NCI-H82 treated with DMSO at 0.1 percent for 48 hours (cell line): ENCODE measurements around the gene SMURF2.

Source experiments
- DNase-seq: peaks from one replicate; lab custom pipeline; 2025; ENCODE audit not compliant: unreplicated experiment; lab: John Stamatoyannopoulos, UW

SMURF2 gene

GRCh38 chr17:64544742-64545141 is 117.4 kb downstream of the SMURF2 start:
- no peak for DNase-seq

DNA sequence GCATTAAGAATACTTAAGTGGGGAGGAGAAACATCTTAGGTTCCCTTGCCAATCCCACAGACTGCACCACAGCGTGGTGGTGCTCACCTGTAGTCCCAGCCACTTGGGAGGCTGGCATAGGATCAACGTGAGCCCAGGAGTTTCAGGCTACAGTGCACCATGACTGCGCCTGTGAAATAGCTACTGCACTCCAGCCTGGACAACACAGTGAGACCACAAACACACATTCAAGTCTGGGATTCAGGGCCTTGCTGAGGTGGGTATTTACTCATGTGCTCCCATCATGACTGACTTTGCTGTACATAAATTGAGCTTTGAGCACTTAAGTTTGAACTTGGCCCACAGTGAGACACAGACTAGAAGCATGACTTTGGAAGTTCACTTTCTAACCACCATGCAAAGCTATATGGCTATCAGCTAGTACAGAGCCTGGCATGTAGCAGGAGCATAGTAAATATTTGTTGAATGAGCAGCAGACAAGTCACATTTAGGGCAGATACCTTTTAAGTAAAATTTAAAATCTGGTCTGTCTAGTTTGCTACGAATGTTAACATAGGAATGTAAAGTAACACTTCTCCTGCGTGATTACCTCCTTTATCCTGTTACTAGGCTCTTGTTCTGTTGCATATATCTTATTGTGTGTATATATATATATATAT is 121.9 kb downstream of the SMURF2 start:
- DNase-seq: no peak

GRCh38 chr17:64538508-64539130 is 123.5 kb downstream of the SMURF2 start:
- no peak for DNase-seq

DNA sequence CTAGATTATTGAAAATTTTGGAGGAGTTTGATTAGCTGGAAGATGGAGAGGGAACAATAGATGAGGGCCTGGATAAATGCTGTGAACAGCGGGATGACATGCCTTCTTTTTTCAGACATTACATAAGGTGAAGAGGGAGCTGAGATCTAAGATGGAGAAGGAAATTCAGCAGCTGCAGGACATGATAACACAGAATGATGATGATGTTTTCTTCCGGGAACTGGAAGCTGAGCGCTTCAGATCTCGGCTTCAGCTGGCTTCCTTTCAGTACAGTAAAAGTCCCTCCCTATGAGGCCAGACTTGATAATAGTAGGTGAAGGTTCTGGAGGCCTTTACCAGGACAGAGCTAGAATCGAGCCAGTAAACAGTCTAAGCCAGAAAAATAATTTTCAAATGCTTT is 124.6 kb downstream of the SMURF2 start:
- no peak for DNase-seq

GRCh38 chr17:64536913-64537312 is 125.2 kb downstream of the SMURF2 start:
- DNase-seq: no peak

- DNase-seq: no peak
Observed at GRCh38 chr17:64535357-64535756, 126.8 kb downstream of the SMURF2 start.

GRCh38 chr17:64534187-64534586 is 127.9 kb downstream of the SMURF2 start:
- DNase-seq: no peak

GRCh38 chr17:64533784-64534183 is 128.3 kb downstream of the SMURF2 start:
- no peak for DNase-seq

GRCh38 chr17:64532409-64532808 is 129.7 kb downstream of the SMURF2 start:
- no peak for DNase-seq

- no peak for DNase-seq
Observed at GRCh38 chr17:64531955-64532371, 130.1 kb downstream of the SMURF2 start.

- no peak for DNase-seq
Observed at GRCh38 chr17:64529221-64529620, 132.9 kb downstream of the SMURF2 start.

DNA sequence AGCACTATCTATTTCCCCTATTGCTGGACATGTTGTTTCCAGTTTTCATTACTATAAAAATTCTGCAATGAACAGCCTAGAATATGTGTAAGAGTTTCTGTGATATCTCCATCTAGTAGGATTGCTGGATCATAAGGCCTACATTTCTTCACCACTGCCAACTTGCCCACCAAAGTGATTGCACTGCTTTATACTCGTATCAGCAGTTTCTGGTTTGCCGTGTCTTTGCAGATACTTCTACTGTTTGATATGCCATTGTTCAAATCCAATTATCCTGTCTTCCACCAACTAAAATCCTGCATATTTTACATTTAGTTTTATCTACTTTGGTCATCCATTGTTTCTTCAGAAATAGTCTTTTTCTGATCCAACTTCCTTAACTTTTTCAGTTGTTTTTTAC is 134.2 kb downstream of the SMURF2 start:
- DNase-seq: no peak

- DNase-seq: no peak
Observed at GRCh38 chr17:64520359-64520758, 141.7 kb downstream of the SMURF2 start.

DNA sequence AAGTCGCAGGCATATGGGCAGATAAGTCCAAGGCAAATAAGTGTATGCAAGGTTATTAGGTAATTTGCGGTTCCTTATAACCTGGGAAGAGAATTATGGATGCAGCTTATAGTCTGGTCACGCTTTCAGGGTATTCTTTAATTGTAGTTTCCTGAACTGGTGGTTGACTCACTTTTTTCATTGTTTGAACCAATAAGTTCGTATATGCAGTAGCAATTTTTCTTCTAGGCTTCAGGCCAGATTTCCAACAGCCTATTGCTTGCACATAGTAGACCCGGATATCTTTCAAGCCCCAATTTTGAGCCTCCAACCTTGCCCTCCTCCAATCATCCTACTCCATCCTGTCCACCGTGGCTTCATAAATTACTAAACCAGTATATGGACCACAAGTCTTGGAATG is 142.5 kb downstream of the SMURF2 start:
- DNase-seq: no peak

DNA sequence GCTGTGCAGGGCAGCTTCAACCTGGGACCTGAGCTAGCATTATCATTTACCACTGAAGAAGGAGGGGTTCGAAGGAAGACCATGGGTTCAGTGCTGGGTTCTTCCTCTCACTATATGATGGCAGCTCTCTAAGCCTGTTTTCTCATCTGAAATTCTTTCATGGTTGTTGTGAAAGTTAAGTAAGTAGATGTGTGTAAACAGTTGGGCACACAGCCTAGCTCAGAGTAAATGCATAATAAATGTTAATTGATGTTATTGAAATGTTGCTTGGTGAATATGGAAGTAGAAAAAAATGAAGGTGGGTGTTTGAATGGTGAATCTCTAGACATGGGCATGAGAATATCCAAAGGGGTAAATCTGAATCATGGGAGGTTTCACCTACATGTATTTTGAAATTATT is 146.3 kb downstream of the SMURF2 start:
- DNase-seq: no peak

GRCh38 chr17:64515419-64515818 is 146.7 kb downstream of the SMURF2 start:
- DNase-seq: no peak

- peak; percentile 13 for DNase-seq
Observed at GRCh38 chr17:64509179-64509578, 152.9 kb downstream of the SMURF2 start.

- no peak for DNase-seq
Observed at GRCh38 chr17:64508683-64509082, 153.4 kb downstream of the SMURF2 start.

- peak; percentile 33 for DNase-seq
Observed at GRCh38 chr17:64507413-64507782, 154.7 kb downstream of the SMURF2 start.

GRCh38 chr17:64506576-64507412 is 155.3 kb downstream of the SMURF2 start, which contains the start of gene CEP95:
Gene CEP95 (plus strand): TSS chr17:64506977. CDS start chr17:64507098, 121 bp downstream.
- peak; percentile 97 for DNase-seq

DNA sequence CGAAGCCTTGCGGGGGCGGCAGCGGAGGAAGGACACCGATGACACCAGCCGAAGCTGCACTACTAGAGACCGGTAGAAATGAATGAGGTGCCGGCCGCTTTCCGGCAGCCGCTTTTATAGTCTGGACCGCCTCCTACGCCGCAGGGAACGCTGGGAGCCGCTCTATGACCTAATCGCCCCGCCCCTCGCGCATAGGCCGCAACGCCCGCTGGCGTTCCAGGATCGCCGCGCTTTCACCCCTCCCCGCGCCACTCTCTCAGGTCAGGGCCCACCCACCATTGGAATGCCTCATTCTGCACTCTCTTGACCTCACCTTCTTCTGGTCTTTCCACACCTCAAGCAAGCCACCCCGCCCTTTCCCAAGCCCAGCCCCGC is 155.9 kb downstream of the SMURF2 start, which contains the start of gene DDX5:
Gene DDX5, minus strand, starts transcription at position 89 of the 375 bp plus-strand sequence. CDS start 170 bp downstream, outside the sequence.
- peak; percentile 97 for DNase-seq
